ENCODE data around the gene TIMP2. TPM values are rescaled to one million over a fixed set of nuclear protein-coding genes. Genes with fewer than 3 reads are reported as not detected.
A peak's percentile ranks its signal among the peaks of the same experiment; 100 is the strongest.

The TIMP2 gene, protein sequence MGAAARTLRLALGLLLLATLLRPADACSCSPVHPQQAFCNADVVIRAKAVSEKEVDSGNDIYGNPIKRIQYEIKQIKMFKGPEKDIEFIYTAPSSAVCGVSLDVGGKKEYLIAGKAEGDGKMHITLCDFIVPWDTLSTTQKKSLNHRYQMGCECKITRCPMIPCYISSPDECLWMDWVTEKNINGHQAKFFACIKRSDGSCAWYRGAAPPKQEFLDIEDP
- 54.7 and 63.3 TPM in 2 replicates for total RNA-seq
- polyA plus RNA-seq, result 20.9 and 23.3 TPM in 2 replicates

DNA sequence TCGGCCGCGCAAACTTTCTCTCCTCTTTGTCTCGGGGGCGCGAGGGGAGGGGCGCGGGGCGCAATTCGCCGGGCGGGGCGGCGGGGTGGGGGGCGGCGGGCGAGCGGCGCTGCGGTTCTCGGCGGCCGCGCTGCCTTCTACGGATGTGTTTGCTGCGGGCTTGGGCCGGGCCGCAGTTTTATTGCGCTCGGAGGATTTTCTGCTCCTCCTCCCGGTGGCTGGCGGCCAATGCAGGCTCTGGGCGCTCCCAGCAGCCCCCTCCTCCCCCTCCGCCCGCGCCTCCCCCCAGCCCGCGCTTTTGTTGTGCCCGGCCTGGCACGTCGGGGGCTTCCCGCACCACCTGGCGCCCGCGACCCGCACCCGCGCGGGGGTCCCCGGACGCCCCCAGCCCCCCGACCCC lies at the start of gene TIMP2:
TIMP2 (minus strand) TSS at position 154 of the 400 bp plus-strand sequence. CDS start 299 bp downstream, outside the sequence.
- 0% methylated on average over 2 of the region's 52 CpGs for WGBS (ENCODE audit: low lambda C conversion rate, missing lambda C conversion rate)
- peak within 1 kb of the TSS; percentile 94 for H2AFZ ChIP-seq

DNA sequence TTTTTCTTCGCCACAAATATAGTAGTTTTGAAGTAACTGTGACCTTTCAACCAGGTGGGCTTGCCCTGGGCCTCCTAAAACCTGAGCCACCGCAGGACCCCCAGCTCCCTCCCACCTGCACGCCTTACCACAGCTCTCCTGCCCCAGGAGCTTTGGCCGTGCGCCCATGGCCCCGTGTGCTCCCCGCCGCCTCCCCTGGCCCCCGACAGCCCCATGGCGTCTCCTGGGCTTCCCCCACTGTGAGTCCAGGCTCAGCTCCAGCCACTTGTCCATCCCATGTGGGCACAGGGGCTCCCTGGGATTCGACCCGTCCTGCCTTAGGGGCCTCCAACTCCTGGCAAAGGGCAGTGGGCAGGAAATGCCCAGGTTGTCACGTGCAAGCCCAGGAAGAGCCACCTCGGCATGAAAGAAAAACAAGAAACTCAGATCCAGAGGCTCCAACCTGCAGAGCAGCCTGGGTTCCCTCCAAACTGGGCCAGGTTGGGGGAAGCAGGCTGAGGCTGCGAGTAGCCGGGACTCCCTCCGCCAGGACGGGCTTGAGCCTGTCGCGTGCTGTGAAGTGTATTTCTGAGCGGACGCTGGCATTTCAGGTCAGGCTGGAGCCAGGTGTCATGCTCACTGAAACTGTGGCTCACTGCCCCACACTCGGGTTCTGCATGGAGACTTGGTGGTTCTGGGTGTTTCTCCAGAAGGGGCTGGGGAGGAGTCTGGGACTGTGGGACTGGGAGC lies 48.8 kb upstream of the TIMP2 start:
- H3K9me2 ChIP-seq (replicated peaks; ENCODE audit: insufficient read depth), result no peaks in the 10 kb centered on the region
- TF ChIP-seq EZH2 (IDR thresholded peaks at IDR 0.05; ENCODE audit: borderline replicate concordance), result no peak
- TF ChIP-seq EZH2phosphoT487 (IDR thresholded peaks at IDR 0.05; ENCODE audit: low read depth, severe bottlenecking, unreplicated experiment), result no peak
- TF ChIP-seq, protein P1, sequence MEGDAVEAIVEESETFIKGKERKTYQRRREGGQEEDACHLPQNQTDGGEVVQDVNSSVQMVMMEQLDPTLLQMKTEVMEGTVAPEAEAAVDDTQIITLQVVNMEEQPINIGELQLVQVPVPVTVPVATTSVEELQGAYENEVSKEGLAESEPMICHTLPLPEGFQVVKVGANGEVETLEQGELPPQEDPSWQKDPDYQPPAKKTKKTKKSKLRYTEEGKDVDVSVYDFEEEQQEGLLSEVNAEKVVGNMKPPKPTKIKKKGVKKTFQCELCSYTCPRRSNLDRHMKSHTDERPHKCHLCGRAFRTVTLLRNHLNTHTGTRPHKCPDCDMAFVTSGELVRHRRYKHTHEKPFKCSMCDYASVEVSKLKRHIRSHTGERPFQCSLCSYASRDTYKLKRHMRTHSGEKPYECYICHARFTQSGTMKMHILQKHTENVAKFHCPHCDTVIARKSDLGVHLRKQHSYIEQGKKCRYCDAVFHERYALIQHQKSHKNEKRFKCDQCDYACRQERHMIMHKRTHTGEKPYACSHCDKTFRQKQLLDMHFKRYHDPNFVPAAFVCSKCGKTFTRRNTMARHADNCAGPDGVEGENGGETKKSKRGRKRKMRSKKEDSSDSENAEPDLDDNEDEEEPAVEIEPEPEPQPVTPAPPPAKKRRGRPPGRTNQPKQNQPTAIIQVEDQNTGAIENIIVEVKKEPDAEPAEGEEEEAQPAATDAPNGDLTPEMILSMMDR (IDR thresholded peaks at IDR 0.05; ENCODE audit: poor library complexity), result no peak
- peak; percentile 4 for DNase-seq (ENCODE audit: low spot score)
- no peak overlapping the region for H3K4me2 ChIP-seq
- WGBS (ENCODE audit: low lambda C conversion rate, missing lambda C conversion rate), result 92% methylated on average over 16 of the region's 23 CpGs
- H3K27ac ChIP-seq, result no peak overlapping the region
- H2AFZ ChIP-seq, result no peak overlapping the region
- no peaks in the 10 kb centered on the region for H3K9me3 ChIP-seq (ENCODE audit: low read depth)
- H3K79me2 ChIP-seq, result peaks cover 10% of the 10 kb centered on the region
- peaks cover 24% of the 10 kb centered on the region for H3K4me1 ChIP-seq (ENCODE audit: insufficient read depth)
- no peaks in the 10 kb centered on the region for H3K36me3 ChIP-seq (replicated peaks; ENCODE audit: insufficient read depth, low read depth)
- H4K20me1 ChIP-seq (ENCODE audit: insufficient read depth, poor library complexity, severe bottlenecking), result no peaks in the 10 kb centered on the region
- no peak overlapping the region for H3K4me3 ChIP-seq
- H3K27me3 ChIP-seq, result no peaks in the 10 kb centered on the region

More for the DNA sequence above, at the start of gene TIMP2:
- Histone ChIP-seq H3K4me2 (peak within 1 kb of the TSS; percentile 99), H3K4me3 (peak within 1 kb of the TSS; percentile 94), H3K4me1 (ENCODE audit: insufficient read depth) (peaks cover 11% of the 10 kb centered on the region), H3K79me2 (peaks cover 44% of the 10 kb centered on the region), H3K9me3 (ENCODE audit: low read depth) (no peaks in the 10 kb centered on the region), H3K36me3 (replicated peaks; ENCODE audit: insufficient read depth, low read depth) (no peaks in the 10 kb centered on the region), H3K27me3 (no peaks in the 10 kb centered on the region), H3K27ac (peak within 1 kb of the TSS; percentile 94), H4K20me1 (ENCODE audit: insufficient read depth, poor library complexity, severe bottlenecking) (peaks cover 31% of the 10 kb centered on the region), H3K9me2 (replicated peaks; ENCODE audit: insufficient read depth) (no peaks in the 10 kb centered on the region)
- DNase-seq (ENCODE audit: low spot score), result peak; percentile 94
- TF ChIP-seq, protein P1 (IDR thresholded peaks at IDR 0.05; ENCODE audit: poor library complexity), result peak; percentile 7
- no peak for TF ChIP-seq EZH2 (IDR thresholded peaks at IDR 0.05; ENCODE audit: borderline replicate concordance)

DNA sequence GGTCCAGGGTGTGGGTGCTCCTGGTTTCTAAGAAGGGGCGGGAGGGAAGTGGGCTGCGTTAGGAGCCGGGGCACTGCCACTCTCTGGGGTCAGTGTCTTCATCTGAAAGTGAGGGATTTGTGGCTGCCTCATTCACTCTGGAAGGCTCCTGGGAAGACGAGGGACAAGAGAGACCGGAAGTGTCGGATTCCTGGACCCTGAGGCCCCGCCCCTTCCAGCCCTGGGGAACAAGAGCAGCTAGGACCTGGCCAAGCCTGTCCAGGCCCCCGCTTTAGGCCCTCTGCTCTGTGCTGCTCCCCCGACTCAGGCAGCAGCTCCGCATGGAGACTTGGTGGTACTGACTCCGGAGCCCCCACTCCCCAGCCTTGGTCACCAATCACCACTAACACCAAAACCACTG lies 48.0 kb upstream of the TIMP2 start:
- whole genome bisulfite sequencing (ENCODE audit: low lambda C conversion rate, missing lambda C conversion rate), result 80% methylated on average over 11 of the region's 11 CpGs
- H3K4me3 ChIP-seq, result no peak overlapping the region
- H3K4me1 ChIP-seq (ENCODE audit: insufficient read depth), result peaks cover 19% of the 10 kb centered on the region
- DNase-seq (ENCODE audit: low spot score), result peak; percentile 38
- H2AFZ ChIP-seq, result no peak overlapping the region
- H4K20me1 ChIP-seq (ENCODE audit: insufficient read depth, poor library complexity, severe bottlenecking), result no peaks in the 10 kb centered on the region
- no peaks in the 10 kb centered on the region for H3K9me3 ChIP-seq (ENCODE audit: low read depth)
- H3K27me3 ChIP-seq, result no peaks in the 10 kb centered on the region
- peaks cover 2% of the 10 kb centered on the region for H3K79me2 ChIP-seq
- no peaks in the 10 kb centered on the region for H3K36me3 ChIP-seq (replicated peaks; ENCODE audit: insufficient read depth, low read depth)
- no peak overlapping the region for H3K27ac ChIP-seq
- TF ChIP-seq EZH2 (IDR thresholded peaks at IDR 0.05; ENCODE audit: borderline replicate concordance), result no peak
- no peak for TF ChIP-seq EZH2phosphoT487 (IDR thresholded peaks at IDR 0.05; ENCODE audit: low read depth, severe bottlenecking, unreplicated experiment)
- TF ChIP-seq, protein P1 (IDR thresholded peaks at IDR 0.05; ENCODE audit: poor library complexity), result no peak
- H3K4me2 ChIP-seq, result no peak overlapping the region
- no peaks in the 10 kb centered on the region for H3K9me2 ChIP-seq (replicated peaks; ENCODE audit: insufficient read depth)
